Measurements from ENCODE around the gene MAS1L. TPM values are rescaled to one million over a fixed set of nuclear protein-coding genes. Genes with fewer than 3 reads are reported as not detected.

MAS1L gene
- total RNA-seq, 3 donors from 2014 or later = 0.48 TPM; not detected in 2

DNA sequence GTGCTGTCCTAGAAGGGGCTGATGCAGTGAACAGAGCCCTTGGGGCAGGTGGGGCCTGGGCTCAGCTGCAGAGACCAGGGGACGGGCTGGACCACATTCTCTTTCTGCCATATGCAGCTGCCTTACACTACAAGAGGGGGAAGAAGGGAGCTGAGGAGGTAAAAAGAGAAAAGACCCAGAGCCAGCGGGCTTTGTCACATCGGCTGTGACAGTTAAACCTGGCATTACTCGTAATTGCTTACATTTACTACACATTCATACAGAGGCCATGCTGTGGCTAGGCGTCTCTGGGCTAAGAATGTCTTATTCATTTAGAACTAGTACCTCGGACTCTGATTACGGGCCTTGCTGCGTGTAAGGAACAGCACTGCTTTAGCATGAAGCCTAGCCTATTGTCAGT, 12.8 kb upstream of the MAS1L start:
- Histone ChIP-seq H3K36me3 (no peaks in the 10 kb centered on the region), H3K4me1 (no peaks in the 10 kb centered on the region)
- intact Hi-C loops (cut with DNase I; ENCODE audit: low total_unique reads) = no loop called here

DNA sequence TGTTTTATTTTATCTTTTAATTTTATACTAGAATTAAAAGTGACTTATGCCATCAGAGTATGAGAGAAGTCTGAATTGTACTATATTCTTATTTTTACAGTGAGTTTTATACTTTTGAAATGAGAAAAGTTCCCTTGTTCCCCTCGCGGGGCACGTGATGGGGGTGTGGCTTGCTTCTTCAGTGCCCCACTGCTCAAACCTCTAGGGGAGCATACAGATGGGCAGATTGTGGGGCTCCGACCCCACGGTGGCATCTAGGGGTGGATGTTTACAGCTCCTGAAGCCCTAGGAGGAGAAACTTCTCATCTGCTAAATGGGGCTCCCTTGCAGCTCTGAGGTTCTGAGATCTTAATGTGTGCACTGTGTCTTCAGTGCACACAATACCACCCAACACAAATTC, 11.9 kb upstream of the MAS1L start:
- H3K4me1 ChIP-seq = no peaks in the 10 kb centered on the region
- H3K27me3 ChIP-seq = no peaks in the 10 kb centered on the region
- no peak overlapping the region for H3K27ac ChIP-seq
- no peak overlapping the region for H3K4me3 ChIP-seq
- H3K36me3 ChIP-seq = no peaks in the 10 kb centered on the region
- no peak for TF ChIP-seq POLR2A (IDR thresholded peaks at IDR 0.05)
- TF ChIP-seq POLR2AphosphoS5 (IDR thresholded peaks at IDR 0.05) = no peak
- TF ChIP-seq, protein P1, sequence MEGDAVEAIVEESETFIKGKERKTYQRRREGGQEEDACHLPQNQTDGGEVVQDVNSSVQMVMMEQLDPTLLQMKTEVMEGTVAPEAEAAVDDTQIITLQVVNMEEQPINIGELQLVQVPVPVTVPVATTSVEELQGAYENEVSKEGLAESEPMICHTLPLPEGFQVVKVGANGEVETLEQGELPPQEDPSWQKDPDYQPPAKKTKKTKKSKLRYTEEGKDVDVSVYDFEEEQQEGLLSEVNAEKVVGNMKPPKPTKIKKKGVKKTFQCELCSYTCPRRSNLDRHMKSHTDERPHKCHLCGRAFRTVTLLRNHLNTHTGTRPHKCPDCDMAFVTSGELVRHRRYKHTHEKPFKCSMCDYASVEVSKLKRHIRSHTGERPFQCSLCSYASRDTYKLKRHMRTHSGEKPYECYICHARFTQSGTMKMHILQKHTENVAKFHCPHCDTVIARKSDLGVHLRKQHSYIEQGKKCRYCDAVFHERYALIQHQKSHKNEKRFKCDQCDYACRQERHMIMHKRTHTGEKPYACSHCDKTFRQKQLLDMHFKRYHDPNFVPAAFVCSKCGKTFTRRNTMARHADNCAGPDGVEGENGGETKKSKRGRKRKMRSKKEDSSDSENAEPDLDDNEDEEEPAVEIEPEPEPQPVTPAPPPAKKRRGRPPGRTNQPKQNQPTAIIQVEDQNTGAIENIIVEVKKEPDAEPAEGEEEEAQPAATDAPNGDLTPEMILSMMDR (IDR thresholded peaks at IDR 0.05) = no peak
- DNase-seq (ENCODE audit: low spot score in 2 of 2) = no peak
- no peaks in the 10 kb centered on the region for H3K9me3 ChIP-seq
- intact Hi-C loops (cut with DNase I; ENCODE audit: low total_unique reads) = no loop called here

More for the DNA sequence above, 12.8 kb upstream of the MAS1L start:
- TF ChIP-seq, protein P1 (IDR thresholded peaks at IDR 0.05) = no peak
- TF ChIP-seq POLR2A (IDR thresholded peaks at IDR 0.05) (no peak), POLR2AphosphoS5 (IDR thresholded peaks at IDR 0.05) (no peak)
- no peaks in the 10 kb centered on the region for H3K9me3 ChIP-seq
- no peak for DNase-seq (ENCODE audit: low spot score in 2 of 2)
- no peak overlapping the region for H3K27ac ChIP-seq
- H3K4me3 ChIP-seq = no peak overlapping the region
- H3K27me3 ChIP-seq = no peaks in the 10 kb centered on the region

GRCh38 chr6:29496961-29497360, 9.2 kb upstream of the MAS1L start:
- H3K9me3 ChIP-seq = no peaks in the 10 kb centered on the region
- intact Hi-C loops (cut with DNase I; ENCODE audit: low total_unique reads) = no loop called here
- DNase-seq (ENCODE audit: low spot score in 2 of 2) = no peak

DNA sequence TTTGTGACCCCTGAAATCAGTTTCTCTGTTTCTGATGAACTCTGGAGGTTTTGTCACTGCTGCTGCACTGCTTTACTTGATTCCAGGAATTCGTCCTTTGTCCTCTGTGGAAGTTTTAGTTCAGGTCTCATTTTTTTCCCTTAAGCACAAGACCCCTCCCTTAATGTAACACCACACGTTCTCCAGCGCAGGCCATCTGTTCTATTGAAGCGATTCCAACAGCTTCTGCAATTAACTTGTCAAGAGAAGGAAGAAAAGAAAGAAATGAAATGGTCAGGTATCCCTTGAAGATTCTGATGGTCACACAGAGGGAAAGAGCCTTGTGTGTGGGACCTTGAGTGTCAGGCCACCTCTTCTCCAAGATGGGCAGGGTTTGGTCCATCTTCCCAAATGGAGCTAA, 7.8 kb upstream of the MAS1L start:
- Histone ChIP-seq H3K36me3 (no peaks in the 10 kb centered on the region), H3K27me3 (no peaks in the 10 kb centered on the region), H3K4me1 (no peaks in the 10 kb centered on the region), H3K4me3 (no peak overlapping the region), H3K9me3 (no peaks in the 10 kb centered on the region), H3K27ac (no peak overlapping the region)
- no peak for TF ChIP-seq POLR2A (IDR thresholded peaks at IDR 0.05)
- no peak for DNase-seq (ENCODE audit: low spot score in 2 of 2)
- intact Hi-C loops (cut with DNase I; ENCODE audit: low total_unique reads) = no loop called here

More at GRCh38 chr6:29496961-29497360, 9.2 kb upstream of the MAS1L start:
- Histone ChIP-seq H3K4me1 (no peaks in the 10 kb centered on the region), H3K4me3 (no peak overlapping the region), H3K27ac (no peak overlapping the region), H3K36me3 (no peaks in the 10 kb centered on the region), H3K27me3 (no peaks in the 10 kb centered on the region)
- TF ChIP-seq POLR2AphosphoS5 (IDR thresholded peaks at IDR 0.05) = no peak

- H3K9me3 ChIP-seq = no peaks in the 10 kb centered on the region
- intact Hi-C loops (cut with DNase I; ENCODE audit: low total_unique reads) = no loop called here
- H3K4me3 ChIP-seq = no peak overlapping the region
- TF ChIP-seq POLR2AphosphoS5 (IDR thresholded peaks at IDR 0.05) = no peak
- TF ChIP-seq, protein P1 (IDR thresholded peaks at IDR 0.05) = no peak
- no peak for TF ChIP-seq POLR2A (IDR thresholded peaks at IDR 0.05)
- no peaks in the 10 kb centered on the region for H3K27me3 ChIP-seq
- no peak overlapping the region for H3K27ac ChIP-seq
- DNase-seq (ENCODE audit: low spot score in 2 of 2) = no peak
- no peaks in the 10 kb centered on the region for H3K36me3 ChIP-seq
- H3K4me1 ChIP-seq = no peaks in the 10 kb centered on the region
These were observed 6.4 kb upstream of the MAS1L start for GRCh38 chr6:29494131-29494530.

DNA sequence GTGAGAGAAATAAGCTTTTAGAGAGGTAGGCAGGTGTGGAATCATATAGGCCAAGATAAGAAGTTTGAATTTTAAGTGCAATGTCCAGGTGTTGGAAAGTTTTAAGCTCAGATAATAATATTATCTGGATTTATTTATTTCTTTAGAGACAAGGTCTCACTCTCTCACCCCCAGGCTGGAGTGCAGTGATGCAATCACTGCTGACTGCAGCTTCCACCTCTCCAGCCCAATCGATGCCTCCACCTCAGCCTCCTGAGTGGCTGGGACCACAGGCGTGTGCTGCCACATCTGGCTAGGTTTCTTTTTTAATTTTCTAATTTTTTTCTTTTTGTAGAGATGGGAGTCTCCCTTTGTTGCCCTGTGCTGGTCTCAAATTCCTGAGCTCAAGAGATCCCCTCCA, 5.5 kb upstream of the MAS1L start:
- Histone ChIP-seq H3K36me3 (no peaks in the 10 kb centered on the region), H3K9me3 (no peaks in the 10 kb centered on the region), H3K27ac (no peak overlapping the region), H3K27me3 (no peaks in the 10 kb centered on the region), H3K4me1 (no peaks in the 10 kb centered on the region), H3K4me3 (no peak overlapping the region)
- DNase-seq (ENCODE audit: low spot score in 2 of 2) = no peak
- TF ChIP-seq POLR2AphosphoS5 (IDR thresholded peaks at IDR 0.05) (no peak), POLR2A (IDR thresholded peaks at IDR 0.05) (no peak)
- TF ChIP-seq, protein P1 (IDR thresholded peaks at IDR 0.05) = no peak
- intact Hi-C loops (cut with DNase I; ENCODE audit: low total_unique reads) = no loop called here

Measured in breast epithelium (tissue), 4 donors.